GM12865 (cell line): Measurements from ENCODE around the gene ANKRD27.
"Not testable (repeated sequence)": the region's sequence is repeated elsewhere in the genome, so short reads cannot be mapped to it uniquely, and the experiment has no call there.

ENCODE experiments used
- DNase-seq: peaks from one replicate; pipeline ENCODE4 v3.0.0; 2010; ENCODE audit warnings: low read depth
- H3K4me3 ChIP-seq: 2 replicates; pipeline ENCODE4 v1.5.1; 2011; ENCODE audit warnings: mild to moderate bottlenecking, low read depth, low read length, control low read depth
- CTCF ChIP-seq: IDR thresholded peaks from 2 replicates; pipeline ENCODE4 v1.5.1; 2011; ENCODE audit warnings: low read length, control low read depth, low read depth, inconsistent platforms; ENCODE audit not compliant: insufficient read depth; ENCODE audit errors: missing control alignments

The ANKRD27 gene

GRCh38 chr19:32605544-32605943 lies 69.4 kb downstream of the ANKRD27 start:
- DNase-seq = no peak
- no peak for TF ChIP-seq CTCF

GRCh38 chr19:32603961-32604360 lies 71.0 kb downstream of the ANKRD27 start:
- no peak for DNase-seq
- no peak for TF ChIP-seq CTCF

More at GRCh38 chr19:32605544-32605943, 69.4 kb downstream of the ANKRD27 start:
- H3K4me3 ChIP-seq = no peak overlapping the region

GRCh38 chr19:32599736-32600157 lies 75.2 kb downstream of the ANKRD27 start:
- TF ChIP-seq CTCF = peak; percentile 59
- peak; percentile 73 for DNase-seq
- H3K4me3 ChIP-seq = no peak overlapping the region

More at GRCh38 chr19:32603961-32604360, 71.0 kb downstream of the ANKRD27 start:
- no peak overlapping the region for H3K4me3 ChIP-seq

- no peak for DNase-seq
- H3K4me3 ChIP-seq = no peak overlapping the region
- TF ChIP-seq CTCF = no peak
Measured at GRCh38 chr19:32599258-32599657, 75.7 kb downstream of the ANKRD27 start.

GRCh38 chr19:32598022-32598421 lies 77.0 kb downstream of the ANKRD27 start:
- DNase-seq = no peak
- no peak overlapping the region for H3K4me3 ChIP-seq
- TF ChIP-seq CTCF = no peak

GRCh38 chr19:32595491-32595890 lies 79.5 kb downstream of the ANKRD27 start:
- no peak for DNase-seq
- no peak overlapping the region for H3K4me3 ChIP-seq
- no peak for TF ChIP-seq CTCF

- DNase-seq = no peak
- H3K4me3 ChIP-seq = no peak overlapping the region
- TF ChIP-seq CTCF = no peak
Measured at GRCh38 chr19:32594021-32594420, 81.0 kb downstream of the ANKRD27 start.

GRCh38 chr19:32587747-32588504 lies 87.1 kb downstream of the ANKRD27 start:
- DNase-seq, H3K4me3 ChIP-seq: not testable (repeated sequence)
